ENCODE data around the gene DMXL2. TPM values are rescaled to one million over a fixed set of nuclear protein-coding genes. Genes with fewer than 3 reads are reported as not detected.
A peak's percentile ranks its signal among the peaks of the same experiment; 100 is the strongest.
"Not testable (repeated sequence)": the region's sequence is repeated elsewhere in the genome, so short reads cannot be mapped to it uniquely, and the experiment has no call there.

DMXL2 gene, protein sequence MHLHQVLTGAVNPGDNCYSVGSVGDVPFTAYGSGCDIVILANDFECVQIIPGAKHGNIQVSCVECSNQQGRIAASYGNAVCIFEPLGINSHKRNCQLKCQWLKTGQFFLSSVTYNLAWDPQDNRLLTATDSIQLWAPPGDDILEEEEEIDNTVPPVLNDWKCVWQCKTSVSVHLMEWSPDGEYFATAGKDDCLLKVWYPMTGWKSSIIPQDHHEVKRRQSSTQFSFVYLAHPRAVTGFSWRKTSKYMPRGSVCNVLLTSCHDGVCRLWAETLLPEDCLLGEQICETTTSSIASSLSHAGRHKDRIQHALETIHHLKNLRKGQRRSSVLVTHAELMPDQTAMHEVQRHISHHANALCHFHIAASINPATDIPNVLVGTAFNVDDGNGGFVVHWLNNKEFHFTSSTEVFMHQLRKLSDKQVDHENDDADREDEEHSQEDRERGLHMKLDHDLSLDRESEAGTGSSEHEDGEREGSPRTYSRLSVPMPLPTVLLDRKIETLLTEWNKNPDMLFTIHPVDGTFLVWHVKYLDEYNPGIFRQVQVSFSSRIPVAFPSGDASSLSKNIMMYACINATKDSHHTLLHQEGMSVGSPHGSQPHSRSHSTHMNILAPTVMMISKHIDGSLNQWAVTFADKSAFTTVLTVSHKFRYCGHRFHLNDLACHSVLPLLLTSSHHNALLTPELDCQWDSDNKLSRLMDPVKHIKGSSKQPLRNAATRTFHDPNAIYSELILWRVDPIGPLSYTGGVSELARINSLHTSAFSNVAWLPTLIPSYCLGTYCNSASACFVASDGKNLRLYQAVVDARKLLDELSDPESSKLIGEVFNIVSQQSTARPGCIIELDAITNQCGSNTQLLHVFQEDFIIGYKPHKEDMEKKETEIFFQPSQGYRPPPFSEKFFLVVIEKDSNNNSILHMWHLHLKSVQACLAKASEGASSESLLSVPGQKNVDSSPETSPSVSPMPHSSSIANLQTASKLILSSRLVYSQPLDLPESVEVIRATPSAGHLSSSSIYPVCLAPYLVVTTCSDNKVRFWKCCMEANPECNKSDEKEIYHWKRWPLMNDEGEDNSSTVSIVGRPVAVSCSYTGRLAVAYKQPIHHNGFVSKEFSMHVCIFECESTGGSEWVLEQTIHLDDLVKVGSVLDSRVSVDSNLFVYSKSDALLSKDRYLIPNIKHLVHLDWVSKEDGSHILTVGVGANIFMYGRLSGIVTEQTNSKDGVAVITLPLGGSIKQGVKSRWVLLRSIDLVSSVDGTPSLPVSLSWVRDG (N-terminal part only)
- 106 TPM for polyA plus RNA-seq (ENCODE audit: insufficient read length)
- long read RNA-seq, donor 1, full-length matches to known transcripts = 4 of 4 reads
- long read RNA-seq, donor 1, partial matches to known transcripts = 0 of 4 reads
- long read RNA-seq, donor 1, other reads (novel, unspliced or antisense) = 0 of 4 reads
- long read RNA-seq, donor 2, partial matches to known transcripts = 0 of 2 reads
- long read RNA-seq, donor 2, other reads (novel, unspliced or antisense) = 0 of 2 reads
- long read RNA-seq, donor 3 = 0 reads
- long read RNA-seq, donor 4 = 0 reads
- long read RNA-seq, donor 5, partial matches to known transcripts = 0 of 2 reads
- long read RNA-seq, donor 5, other reads (novel, unspliced or antisense) = 0 of 2 reads
- long read RNA-seq, donor 6, partial matches to known transcripts = 0 of 1 reads
- long read RNA-seq, donor 6, other reads (novel, unspliced or antisense) = 0 of 1 reads
- long read RNA-seq, donor 7, partial matches to known transcripts = 0 of 3 reads
- long read RNA-seq, donor 7, other reads (novel, unspliced or antisense) = 0 of 3 reads
- long read RNA-seq, donor 8 = 0 reads

DNA sequence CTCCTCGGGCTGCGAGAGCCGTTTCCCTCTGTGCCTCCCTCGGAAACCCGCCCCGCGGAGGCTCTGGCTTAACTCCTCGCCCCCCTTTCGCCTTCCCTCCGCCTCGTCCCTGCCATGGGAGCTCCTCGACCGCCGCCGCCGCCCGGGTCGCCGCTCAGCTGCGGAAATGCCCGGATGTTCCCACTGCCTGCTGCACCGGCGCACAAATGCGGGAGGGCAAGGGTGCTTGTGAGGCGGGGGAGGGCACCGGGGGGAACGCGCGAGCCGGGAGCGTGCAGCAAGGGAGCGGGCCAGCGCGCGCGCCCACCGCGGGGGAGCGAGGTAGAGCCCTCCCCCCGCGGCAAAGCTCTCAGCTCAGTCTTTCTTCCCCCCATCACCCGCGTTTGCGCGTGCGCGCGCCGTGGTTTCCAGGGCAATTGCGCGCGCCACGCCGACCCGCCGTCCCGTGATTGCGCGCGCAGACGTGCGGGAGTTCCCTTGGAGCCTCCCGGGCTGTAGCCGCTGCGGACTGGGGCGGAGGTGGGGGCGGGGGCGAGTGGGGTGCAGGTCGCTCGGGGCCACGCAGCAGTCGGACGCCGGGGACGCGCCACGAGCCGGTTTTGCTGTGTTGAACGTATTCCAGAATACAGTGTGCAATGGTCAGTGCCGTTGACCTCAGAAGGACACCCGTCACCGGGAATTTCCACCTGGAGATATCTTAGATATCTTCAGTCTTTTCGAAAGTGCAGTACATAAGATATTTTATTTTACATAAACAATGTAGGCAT is at the start of gene DMXL2:
DMXL2 (minus strand) TSS at position 168 of the 767 bp plus-strand sequence. CDS start 226 bp downstream, outside the sequence.
- DNase-seq = peak; percentile 88

DNA sequence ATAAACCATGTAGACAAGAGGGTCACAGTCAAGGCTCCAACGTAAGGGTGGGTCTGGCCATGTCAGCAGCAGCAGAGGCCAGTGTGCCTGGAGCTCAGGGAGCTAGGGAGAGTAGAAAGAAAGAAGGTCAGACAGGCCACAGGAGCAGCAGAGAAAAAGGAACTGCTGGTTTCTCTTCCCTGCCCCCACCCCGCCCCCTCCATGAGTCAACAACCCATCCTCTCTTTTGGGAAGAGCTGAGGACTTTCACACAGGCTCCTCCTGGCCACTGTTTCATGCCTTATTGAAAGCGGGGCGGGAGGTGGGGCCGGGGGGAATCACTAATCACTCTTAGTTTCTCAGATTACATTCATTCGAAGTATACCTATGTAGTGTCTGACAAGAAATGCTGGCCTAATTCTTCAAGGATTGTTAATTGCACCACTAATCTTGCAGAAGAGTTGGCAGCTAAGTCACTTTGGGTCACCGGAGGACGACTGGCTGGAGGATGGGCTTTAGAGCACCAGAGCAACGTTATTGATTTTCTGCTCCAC is 49.6 kb upstream of the DMXL2 start:
- peak; percentile 3 for DNase-seq

DNA sequence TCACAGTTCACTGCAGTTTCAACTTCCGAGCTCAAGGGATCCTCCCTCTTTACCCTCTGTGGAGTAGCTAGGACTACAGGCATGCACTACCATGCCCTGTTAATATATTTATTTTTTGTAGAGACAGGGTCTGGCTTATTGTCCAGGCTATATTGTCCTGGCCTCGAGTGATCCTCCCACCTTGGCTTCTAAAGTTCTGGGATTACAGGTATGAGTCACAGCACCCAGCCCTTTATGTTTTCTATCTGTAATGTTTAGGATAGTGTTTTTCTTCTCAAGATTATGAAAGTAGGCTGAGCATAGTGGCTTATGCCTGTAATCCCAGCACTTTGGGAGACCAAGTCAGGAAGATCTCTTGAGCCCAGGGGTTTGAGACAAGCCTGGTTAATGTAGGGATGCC is 46.8 kb upstream of the DMXL2 start:
- no peak for DNase-seq

DNA sequence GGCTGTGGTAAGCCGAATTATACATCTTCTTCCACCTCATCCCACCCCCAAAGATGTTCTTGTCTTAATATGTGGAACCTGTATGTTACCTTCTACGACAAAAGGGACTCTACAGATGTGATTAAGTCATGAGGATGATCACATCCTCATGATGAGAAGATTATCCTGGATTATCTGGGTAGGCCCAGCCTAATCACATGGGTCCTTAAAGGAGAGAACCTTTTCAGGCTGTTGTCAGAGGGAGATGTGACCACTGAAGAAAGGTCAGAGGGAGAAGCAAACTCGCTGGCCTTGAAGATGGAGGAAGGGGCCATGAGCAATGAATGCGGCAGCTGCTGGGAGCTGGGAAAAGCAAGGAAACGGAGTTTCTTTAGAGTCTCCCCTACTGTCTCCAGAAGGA is 45.9 kb upstream of the DMXL2 start:
- DNase-seq = no peak

DNA sequence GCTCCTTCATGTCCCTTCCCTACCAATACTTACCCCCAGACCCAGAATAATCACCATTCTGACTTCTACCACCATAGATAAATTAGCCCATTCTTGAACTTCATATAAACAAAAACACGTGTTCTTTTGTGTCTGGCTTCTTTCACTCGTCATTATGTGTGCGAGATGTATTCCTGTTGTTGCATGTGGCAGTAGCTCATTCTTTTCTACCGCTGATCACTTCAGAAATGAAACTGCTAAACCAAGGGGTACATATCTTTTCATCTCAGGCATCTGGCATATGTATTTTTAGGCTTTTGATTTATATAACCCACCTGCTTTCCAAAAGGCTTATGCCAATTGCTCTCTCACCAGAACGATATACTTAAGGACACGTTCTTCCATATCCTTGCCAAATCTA is 44.9 kb upstream of the DMXL2 start:
- no peak for DNase-seq

DNA sequence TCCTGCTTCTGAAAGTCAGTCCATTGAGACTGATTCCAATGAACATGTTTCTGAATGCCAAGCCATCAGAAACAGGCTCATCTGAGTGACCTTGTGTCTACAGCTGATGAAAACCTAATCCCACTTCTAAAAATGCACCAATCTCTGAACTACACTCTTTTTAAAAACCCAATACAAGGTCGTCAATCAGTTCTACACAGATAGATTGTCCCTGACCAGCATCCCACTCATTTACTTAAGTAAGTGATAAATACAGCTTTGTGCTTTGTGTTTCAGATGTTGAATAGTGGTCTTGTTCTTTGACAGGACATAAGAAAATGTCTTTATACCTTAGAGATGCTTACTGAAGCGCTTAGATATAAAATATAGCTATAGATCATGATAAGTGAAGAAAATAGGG is 38.5 kb upstream of the DMXL2 start:
- no peak for DNase-seq

DNA sequence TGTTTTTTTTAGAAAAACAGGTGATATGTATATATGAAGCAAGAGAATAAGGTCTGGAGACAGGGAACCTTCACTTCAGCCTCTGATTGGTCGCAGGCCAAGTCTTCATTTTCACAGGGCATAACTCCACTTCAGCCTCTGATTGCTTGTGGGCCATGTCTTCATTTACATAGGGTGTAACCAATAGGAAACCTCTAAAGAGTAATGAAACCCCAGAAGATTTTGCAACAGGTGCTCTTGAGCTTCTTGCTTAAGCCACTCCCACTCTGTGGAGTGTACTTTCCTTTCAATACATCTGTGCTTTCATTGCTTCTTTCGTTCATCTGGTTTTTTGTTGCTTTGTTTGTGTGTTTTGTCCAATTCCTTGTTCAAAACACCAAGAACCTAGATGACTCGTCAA is 36.1 kb upstream of the DMXL2 start:
- DNase-seq = no peak

DNA sequence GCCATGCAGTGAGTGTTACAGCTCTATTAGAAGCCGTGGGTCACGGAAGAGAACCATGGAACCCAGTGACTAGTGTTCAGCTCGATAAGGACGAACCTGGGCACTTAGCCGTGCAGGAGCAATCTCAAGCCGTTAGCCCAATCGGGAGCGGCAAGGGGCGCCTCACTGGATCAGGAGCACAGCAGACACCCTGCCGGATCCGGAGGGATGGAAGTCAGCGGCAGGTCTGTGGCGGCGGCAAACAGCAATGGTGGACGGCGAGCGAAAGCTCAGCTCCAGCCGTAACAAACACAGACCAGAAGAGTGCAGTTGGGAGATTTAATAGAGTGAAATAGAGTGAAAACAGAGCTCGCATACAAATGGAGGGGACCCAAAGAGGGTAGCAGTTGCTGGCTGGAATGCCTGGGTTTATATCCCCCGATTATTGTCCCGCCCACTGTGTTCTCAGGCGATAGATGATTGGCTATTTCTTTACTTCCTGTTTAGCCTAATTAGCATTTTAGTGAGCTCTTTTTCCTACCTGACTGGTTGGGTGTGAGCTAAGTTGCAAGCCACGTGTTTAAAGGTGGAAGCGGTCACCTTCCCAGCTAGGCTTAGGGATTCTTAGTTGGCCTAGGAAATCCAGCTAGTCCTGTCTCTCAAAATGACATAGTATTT is 33.0 kb upstream of the DMXL2 start:
- DNase-seq = not testable (repeated sequence)

DNA sequence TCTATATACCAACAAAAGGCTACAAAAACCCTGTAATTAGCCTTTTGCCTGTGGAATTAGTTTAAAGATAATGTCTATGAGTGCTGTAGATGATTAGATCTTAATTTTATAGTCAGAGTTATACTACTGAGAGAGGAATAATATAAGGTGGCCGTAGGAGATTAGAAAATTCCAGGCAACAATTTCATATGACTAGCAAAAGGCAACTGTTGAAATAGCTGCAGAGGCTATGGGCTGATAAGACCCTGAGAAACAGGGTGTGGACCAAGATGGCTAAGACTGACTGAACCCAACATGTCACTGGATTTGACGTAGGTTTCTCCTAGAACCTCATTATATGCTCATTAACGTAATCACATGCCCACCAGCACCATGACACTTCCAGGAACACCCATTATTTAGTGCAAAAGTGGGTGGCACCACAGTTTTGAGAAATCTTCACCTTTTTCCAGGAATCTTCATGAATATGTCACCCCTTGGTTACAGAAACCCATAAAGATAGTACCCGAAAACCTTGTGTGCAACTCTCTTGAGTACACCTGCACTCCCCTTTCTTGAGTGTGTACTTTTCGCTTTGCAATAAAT is 29.6 kb upstream of the DMXL2 start:
- no peak for DNase-seq

DNA sequence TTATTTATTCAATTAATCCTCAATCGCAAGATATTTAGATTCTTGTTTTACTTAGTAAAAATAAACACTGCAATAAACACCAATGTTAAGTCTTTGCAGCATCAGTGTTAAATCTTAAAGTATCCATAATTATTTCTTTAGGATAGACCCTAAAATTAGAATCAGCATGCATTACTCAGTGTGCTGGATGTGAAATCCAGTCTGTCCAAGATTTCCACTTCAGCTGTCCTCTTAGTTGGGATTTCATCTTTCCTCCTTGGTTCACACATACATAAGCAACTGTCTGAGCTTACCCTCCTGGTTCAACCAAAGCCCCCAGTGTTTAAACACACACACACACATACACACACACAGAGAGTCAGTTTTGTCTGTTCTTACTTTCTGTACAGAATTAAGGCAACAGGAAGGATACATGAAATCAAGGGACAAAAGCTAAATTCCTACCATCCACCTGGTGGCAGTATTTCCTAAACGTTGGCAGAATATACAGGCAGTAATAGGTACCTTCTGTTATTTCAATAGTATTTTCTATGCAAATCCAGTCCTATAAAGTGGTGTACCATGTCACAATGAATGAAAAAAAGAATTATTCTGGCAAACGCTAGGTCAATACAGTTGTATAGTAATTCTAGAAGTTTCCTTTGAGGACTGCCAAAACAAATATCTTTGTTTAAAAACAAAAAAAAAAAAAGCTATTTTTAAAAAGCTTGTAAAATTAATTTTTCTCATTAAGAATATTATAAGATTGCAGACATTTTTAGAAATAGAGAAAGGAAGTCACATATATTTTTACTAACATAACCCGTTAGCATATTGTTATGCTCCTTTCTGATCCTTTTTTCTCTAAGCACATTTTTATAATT is 27.3 kb upstream of the DMXL2 start:
- peak; percentile 76 for DNase-seq

DNA sequence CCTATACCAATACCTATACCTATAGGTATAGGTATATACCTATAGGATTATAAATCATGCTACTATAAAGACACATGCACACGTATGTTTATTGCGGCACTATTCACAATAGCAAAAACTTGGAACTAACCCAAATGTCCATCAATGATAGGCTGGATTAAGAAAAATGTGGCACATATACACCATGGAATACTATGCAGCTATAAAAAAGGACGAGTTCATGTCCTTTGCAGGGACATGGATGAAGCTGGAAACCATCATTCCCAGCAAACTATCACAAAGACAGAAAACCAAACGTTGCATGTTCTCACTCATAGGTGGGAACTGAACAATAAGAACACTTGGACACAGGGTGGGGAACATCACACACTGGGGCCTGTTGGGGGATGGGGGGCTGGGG is 26.1 kb upstream of the DMXL2 start:
- DNase-seq = not testable (repeated sequence)

DNA sequence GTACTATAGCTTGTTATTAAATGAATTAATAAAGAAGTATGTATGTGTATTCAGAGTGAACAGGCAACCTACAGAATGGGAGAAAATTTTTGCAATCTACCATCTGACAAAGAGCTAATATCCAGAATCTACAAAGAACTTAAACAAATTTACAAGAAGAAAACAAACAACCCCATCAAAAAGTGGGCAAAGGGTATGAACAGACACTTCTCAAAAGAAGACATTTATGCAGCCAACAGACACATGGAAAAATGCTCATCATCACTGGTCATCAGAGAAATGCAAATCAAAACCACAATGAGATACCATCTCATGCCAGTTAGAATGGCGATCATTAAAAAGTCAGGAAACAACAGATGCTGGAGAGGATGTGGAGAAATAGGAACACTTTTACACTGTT is 25.5 kb upstream of the DMXL2 start:
- not testable (repeated sequence) for DNase-seq

DNA sequence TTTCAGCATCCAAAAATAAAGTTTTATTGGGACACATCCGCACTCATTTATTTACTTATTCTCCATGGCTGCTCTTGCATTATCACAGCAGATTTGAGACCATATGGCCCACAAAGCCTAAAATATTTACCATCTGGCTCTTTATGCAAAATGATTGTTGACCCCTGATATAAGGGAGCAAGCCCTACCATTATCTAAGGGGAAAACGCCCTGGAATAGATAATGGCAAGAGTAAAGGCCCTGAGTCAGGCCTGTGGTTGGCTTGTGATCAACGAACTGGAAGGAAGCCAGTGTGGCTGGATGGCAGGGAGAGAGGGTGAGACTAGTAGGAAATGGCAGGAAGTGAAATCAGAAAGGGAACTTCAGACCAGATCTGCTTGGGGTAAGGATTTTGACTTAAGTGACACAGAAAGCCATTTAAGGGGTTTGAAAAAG is 24.6 kb upstream of the DMXL2 start:
- DNase-seq = no peak

DNA sequence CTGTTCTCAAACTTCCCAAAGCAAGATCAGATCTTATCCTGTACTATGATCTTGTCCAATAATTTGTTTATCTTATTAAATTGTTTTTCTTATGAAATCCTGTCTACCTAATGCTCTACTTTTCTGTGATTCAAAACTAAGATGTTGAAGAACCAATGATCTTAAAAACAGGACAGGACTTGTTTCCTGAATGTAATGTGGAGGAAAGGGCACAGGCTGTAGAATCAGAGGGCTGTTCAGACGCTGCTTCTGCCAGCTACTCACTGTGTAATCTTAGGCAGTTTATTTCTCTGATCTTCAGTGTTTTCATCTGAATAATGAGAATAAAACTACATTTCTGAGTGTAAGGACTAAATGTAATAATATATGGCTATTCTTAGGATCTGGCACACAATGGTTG is 20.1 kb upstream of the DMXL2 start:
- no peak for DNase-seq

DNA sequence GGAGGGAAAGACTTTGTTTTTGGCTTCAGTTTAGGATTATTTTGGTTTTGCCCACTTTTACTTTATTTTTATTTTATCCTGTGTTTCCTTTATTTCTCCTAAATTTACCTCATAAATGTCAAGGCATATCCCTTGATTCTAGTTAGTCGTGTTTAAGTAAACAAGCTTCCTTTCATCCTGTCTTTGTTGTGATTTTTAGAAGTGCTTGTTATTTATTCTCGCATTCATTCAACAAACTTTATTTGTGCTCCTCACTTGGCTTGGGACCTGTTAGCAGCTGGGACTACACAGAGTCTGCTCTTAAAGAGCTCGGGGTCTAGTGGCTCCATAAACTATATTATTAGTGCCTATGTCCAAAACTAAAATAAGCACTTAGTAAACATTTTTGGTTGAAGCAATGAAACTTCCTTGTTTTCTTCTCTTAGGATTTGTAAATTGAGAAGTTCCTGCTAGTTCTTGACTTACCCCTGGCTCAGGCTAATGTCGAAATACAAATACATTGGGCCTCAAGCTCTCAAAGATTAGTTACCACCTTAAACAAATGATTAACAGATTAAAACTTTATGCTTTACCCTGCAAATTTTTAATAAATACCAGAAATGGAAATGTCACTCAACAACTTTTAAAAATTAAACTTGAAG is 19.0 kb upstream of the DMXL2 start:
- no peak for DNase-seq

DNA sequence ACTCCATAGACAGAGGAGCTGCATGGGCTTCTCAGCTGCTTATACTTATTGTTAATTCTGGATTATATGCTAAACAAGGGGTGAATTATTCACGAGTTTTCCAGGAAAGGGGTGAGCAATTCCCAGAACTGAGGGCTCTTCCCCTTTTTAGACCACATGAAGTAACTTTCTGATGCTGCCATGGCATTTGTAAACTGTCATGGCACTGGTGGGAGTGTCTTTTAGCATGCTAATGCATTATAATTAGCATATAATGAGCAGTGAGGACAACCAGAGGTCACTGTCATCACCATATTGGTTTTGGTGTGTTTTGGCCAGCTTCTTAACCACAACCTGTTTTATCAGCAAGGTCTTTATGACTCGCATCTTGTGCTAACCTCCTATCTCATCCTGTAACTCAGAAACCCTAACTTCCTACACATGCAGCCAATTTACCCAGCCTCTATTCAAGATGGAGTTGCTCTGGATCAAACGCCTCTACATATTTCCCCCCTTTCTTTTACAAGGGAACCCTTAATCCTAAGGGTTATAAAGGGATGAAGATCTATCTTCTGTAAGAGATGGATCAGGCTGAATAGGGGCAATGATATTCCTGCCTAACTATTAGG is 12.1 kb upstream of the DMXL2 start:
- no peak for DNase-seq

DNA sequence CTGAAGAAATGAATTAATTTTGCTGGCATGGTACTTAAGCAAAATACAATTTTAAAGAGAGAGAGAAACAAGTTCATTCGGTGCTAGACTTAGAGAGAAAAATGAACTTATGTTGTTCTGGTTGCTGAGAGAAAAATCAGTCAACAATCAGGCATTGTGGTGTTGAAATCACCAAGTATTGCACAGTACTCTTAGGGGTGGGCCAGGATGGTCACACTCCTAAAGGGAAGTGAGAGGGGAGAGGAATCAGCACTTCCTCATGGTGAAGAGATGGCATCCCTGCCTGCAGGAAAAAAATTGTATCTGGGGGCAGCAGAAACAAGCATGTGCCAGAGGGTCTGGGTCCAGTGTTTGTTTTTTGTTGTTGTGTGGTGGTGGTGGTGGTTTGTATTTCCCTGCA is 7.0 kb upstream of the DMXL2 start:
- no peak for DNase-seq

Data from left kidney (tissue), 8 donors.